Measurements from ENCODE around the gene LPP.

LPP gene

DNA sequence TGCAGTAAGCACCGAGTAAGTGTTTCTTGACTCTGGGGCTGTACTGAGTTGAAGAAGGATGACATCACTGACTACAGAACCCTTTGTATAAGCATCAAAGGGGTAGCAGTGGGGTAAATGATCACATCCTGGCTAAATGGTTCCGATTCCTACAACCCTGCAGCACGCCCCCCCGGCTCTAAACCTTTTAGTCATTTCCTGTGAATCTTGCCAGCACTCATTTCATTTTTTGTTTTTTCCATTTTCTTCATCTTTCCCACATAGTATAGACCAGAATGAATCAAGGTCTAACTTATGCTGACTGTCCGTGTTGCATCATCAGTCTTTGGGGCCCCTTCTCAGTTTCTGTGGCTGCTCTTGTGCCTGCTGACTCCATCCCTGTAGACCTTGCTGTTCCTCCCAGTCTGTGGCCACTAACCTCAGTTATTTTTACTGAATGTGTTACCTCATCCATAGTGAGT, 634.7 kb downstream of the LPP start:
- Mint-ChIP-seq H3K4me1 (no peaks in the 10 kb centered on the region), H3K27ac (no peak overlapping the region), H3K9me3 (no peaks in the 10 kb centered on the region), H3K27me3 (no peaks in the 10 kb centered on the region), H3K4me3 (no peak overlapping the region)
- ATAC-seq (peak; percentile 98), DNase-seq (peak; percentile 69 to 89)

DNA sequence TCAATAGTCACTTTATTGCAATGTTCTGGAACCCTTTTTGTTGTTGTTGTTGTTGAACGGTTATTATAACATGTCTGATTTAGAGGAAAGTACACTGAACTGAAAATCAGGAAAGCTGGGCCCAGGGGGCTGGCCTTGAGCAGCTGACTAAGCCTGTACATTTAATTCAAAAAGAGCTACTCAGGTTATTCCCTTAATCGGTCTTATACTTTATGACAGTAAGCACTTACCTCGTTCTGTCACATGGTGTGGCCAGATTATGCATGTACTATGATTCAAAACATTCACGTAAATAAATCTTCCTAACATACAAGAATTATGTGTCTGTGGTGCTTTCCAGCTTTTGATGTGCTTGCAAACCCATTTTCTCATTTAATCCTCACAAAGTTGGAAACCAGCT, 635.3 kb downstream of the LPP start:
- ATAC-seq: no peak

DNA sequence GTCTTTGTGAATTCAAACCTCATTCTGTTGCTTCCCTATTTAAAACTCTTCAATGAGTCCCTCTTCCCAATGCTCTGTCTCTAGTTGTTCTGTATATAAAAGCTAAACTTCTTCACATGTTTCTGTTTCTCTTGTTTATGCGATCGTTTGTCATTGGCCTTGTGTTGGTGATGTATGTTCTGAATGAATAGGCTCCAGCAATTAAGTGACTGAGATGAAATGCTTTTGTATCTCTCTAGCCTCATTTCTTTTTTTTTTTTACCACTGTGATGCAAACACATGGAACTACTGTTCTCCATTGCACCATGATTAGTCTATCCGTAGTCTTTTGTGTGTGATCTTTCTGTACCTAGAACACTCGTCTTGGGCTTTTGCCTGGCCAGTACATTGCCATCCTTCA, 637.4 kb downstream of the LPP start:
- no peaks in the 10 kb centered on the region for H3K9me3 Mint-ChIP-seq
- H3K27ac Mint-ChIP-seq: no peak overlapping the region
- ATAC-seq (no peak), DNase-seq (no peak)
- H3K4me1 Mint-ChIP-seq: peaks cover 6% of the 10 kb centered on the region
- H3K4me3 Mint-ChIP-seq: no peak overlapping the region
- H3K27me3 Mint-ChIP-seq: no peaks in the 10 kb centered on the region

More for the DNA sequence above, 635.3 kb downstream of the LPP start:
- Mint-ChIP-seq H3K4me3 (no peak overlapping the region), H3K27ac (no peak overlapping the region), H3K4me1 (no peaks in the 10 kb centered on the region), H3K27me3 (no peaks in the 10 kb centered on the region), H3K9me3 (no peaks in the 10 kb centered on the region)
- no peak for DNase-seq

DNA sequence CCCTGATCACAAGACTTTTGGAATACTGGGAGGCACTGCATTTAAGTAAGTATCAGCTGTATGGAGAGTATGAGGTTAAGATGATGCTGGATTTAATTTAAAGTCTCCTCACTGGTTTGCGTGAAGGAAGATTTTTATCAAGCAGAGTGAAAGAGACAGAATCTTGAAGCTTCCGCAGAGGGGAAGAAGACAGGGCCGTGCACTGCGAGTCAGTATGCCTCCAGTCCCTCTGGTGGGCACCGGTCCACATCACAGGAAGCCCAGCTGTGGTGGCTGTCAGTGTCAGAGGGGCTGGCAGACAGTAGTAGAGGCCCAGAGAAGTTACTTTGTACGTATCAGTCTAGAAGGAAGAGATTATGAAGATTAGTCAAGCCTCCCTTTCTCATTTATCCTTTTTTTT, 638.8 kb downstream of the LPP start:
- Mint-ChIP-seq H3K27me3 (no peaks in the 10 kb centered on the region), H3K4me3 (no peak overlapping the region), H3K4me1 (peaks cover 6% of the 10 kb centered on the region), H3K9me3 (no peaks in the 10 kb centered on the region), H3K27ac (peak overlapping the region; percentile 13 to 36)
- no peak for ATAC-seq
- DNase-seq: no peak

GRCh38 chr3:188796122-188796631, 642.2 kb downstream of the LPP start:
- ATAC-seq: no peak
- Mint-ChIP-seq H3K4me1 (peaks cover 6% of the 10 kb centered on the region), H3K27me3 (no peaks in the 10 kb centered on the region), H3K9me3 (no peaks in the 10 kb centered on the region), H3K4me3 (no peak overlapping the region), H3K27ac (no peak overlapping the region)
- DNase-seq: no peak

DNA sequence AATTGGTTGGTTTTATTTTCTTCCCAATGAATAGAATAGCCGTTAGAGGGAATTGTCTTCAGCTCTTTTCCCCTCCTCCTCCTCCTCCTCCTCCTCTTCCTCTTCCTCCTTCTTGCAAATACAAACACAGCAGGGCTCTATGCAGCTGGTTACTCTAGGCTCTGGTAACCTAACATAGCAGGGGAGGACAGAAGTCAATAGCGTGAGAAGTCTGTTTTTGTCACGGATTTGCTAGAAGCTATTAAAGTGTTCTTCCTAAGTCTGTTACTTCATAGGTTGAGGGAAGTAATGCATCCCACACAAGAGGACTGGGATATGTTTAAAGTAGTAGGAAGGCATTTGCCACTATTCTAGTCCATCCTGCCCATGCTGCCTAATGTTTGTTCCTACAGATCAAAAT, 643.1 kb downstream of the LPP start:
- Mint-ChIP-seq H3K4me1 (peaks cover 6% of the 10 kb centered on the region), H3K9me3 (no peaks in the 10 kb centered on the region), H3K27ac (no peak overlapping the region)

DNA sequence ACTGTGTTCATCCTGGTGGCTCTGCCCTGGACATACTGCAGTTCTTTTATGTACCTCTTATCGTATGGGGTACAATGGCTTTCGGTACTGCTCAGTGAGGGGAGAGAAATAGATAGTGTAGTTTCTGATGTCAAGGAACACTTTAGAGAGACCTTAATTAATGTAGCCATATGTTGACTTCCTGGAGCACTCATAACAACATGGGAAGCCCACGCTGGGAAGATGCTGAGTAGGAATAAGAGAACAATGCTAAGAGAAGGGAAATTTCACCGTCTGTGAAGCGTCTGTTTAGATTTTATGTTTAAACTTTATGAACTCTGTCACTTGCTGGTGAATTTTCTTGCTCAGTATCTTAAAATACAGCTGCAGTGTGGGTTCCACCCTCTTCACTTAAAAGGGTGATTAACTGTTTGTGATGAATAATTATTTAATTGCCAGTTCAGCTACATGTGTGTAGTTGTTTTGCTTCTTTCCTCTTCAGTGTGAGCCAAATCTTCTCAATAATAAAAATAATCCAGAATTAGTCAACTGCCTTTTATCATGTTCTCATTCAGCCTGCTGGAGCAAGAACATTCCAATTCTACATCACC, 644.7 kb downstream of the LPP start:
- H3K27me3 Mint-ChIP-seq: no peaks in the 10 kb centered on the region
- peaks cover 6% of the 10 kb centered on the region for H3K4me1 Mint-ChIP-seq
- DNase-seq (no peak), ATAC-seq (no peak)
- H3K4me3 Mint-ChIP-seq: no peak overlapping the region
- no peak overlapping the region for H3K27ac Mint-ChIP-seq
- H3K9me3 Mint-ChIP-seq: no peaks in the 10 kb centered on the region

More for the DNA sequence above, 643.1 kb downstream of the LPP start:
- ATAC-seq (no peak), DNase-seq (no peak)
- Mint-ChIP-seq H3K27me3 (no peaks in the 10 kb centered on the region), H3K4me3 (no peak overlapping the region)

DNA sequence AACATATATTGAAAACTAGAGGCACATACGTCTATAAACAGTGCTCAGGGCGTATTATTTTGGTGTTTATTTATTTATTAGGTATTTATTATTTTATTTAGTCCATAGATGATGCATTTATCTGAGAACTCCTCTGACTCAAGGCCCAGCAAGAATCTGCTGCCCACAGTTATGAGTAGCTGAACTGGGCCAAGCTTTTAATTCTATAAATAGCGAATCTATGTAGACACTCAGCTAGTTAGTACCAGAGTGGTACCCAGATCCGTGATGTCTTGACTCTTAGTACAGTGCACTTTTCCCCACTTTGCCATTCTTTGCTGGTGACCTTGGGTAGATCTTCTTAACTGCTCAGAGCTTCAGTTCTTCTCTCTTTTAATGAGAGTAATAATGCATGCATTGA, 647.4 kb downstream of the LPP start:
- no peaks in the 10 kb centered on the region for H3K4me1 Mint-ChIP-seq
- no peak overlapping the region for H3K4me3 Mint-ChIP-seq
- H3K27me3 Mint-ChIP-seq: no peaks in the 10 kb centered on the region
- DNase-seq (no peak), ATAC-seq (no peak)
- peaks cover 0 to 7% of the 10 kb centered on the region in 2 donors for H3K9me3 Mint-ChIP-seq
- no peak overlapping the region for H3K27ac Mint-ChIP-seq

DNA sequence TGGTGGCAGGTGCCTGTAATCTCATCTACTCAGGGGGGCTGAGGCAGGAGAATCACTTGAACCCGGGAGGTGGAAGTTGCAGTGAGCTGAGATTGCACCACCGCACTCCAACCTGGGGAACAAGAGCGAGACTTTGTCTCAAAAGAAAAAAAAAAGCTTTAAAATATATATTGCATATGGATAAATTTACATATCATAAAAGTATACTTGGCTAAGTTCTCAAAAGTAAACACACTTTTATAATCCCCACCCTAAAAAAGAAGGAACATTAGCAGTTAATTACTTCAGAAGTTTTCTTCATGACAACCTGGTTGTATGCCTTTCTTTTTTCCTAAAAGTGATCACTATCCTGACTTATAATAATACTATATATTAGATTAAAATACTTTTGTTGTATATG, 648.7 kb downstream of the LPP start:
- Mint-ChIP-seq H3K9me3 (peaks cover 11 to 18% of the 10 kb centered on the region in 2 donors), H3K4me3 (no peak overlapping the region), H3K27ac (no peak overlapping the region), H3K27me3 (no peaks in the 10 kb centered on the region), H3K4me1 (no peaks in the 10 kb centered on the region)
- ATAC-seq (no peak), DNase-seq (no peak)

GRCh38 chr3:188807006-188807405, 653.0 kb downstream of the LPP start:
- DNase-seq (no peak), ATAC-seq (no peak)
- Mint-ChIP-seq H3K27ac (no peak overlapping the region), H3K9me3 (peaks cover 27 to 34% of the 10 kb centered on the region in 2 donors), H3K4me3 (no peak overlapping the region), H3K4me1 (no peaks in the 10 kb centered on the region), H3K27me3 (no peaks in the 10 kb centered on the region)

- Mint-ChIP-seq H3K27me3 (no peaks in the 10 kb centered on the region), H3K9me3 (peaks cover 20% of the 10 kb centered on the region in 2 donors), H3K27ac (no peak overlapping the region), H3K4me3 (no peak overlapping the region), H3K4me1 (no peaks in the 10 kb centered on the region)
- ATAC-seq (no peak), DNase-seq (no peak)
These were observed 658.2 kb downstream of the LPP start for GRCh38 chr3:188812198-188812597.

- H3K27me3 Mint-ChIP-seq: no peaks in the 10 kb centered on the region
- DNase-seq: no peak
- no peak overlapping the region for H3K4me3 Mint-ChIP-seq
These were observed 660.6 kb downstream of the LPP start for GRCh38 chr3:188814581-188814980.

DNA sequence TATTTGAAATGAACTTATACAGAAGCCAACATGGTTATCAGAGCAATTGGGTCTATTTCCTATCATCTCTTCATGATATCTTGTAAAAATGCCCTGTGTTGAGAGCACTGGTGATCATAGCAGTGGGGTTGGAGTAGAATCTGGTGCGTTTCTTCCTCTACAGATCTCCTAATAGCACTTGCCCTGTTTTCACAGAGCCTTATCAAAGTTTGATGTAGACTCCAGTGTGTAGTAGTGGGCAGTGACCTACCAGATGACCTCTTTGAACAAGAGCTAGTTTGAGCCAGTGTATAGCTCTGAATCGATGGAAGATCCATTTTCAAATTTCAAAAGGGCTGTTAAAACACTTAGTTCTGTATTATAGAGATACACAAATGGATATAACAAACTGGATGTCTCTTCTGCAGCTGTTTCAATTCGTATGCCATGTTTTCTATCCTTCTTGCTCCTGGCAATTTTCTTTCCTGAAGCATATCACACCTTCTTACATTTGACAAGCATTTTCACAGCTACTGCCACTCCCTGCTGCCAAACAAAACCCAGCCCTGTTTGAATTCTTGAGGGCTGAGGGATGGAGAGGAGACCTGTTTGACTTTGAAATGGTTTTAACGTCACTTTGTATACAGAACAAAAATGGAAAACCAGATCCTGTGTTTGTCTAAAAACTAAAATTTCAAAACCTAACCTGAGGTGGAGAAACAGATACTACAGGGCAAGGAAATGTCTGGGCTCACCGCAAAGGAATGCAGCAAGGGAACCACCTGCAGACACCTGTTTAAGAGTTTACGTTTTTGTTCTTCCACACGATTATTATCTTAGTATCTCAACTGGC, 663.4 kb downstream of the LPP start:
- ATAC-seq (no peak), DNase-seq (no peak)
- H3K4me3 Mint-ChIP-seq: no peak overlapping the region
- no peaks in the 10 kb centered on the region for H3K9me3 Mint-ChIP-seq
- H3K4me1 Mint-ChIP-seq: no peaks in the 10 kb centered on the region
- no peak overlapping the region for H3K27ac Mint-ChIP-seq
- H3K27me3 Mint-ChIP-seq: no peaks in the 10 kb centered on the region

More at GRCh38 chr3:188814581-188814980, 660.6 kb downstream of the LPP start:
- ATAC-seq: no peak
- H3K4me1 Mint-ChIP-seq: no peaks in the 10 kb centered on the region
- peaks cover 4 to 8% of the 10 kb centered on the region in 2 donors for H3K9me3 Mint-ChIP-seq
- H3K27ac Mint-ChIP-seq: no peak overlapping the region

DNA sequence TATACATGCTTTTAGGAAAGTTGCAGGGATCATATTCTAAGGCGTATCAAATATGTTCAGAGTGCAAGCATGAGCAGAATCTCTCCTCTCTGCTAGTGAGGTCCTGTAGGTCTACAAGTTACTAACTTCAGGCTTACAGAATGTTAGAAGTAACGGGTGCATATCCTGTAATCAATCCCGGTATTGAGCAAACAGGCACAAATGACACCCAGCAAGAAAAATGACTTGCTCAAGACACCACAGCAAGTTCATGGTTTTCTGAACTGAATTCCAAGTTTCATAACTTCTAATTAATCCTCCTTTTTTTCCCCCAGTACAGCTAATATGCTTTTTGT, 663.9 kb downstream of the LPP start:
- no peak overlapping the region for H3K4me3 Mint-ChIP-seq
- H3K27me3 Mint-ChIP-seq: no peaks in the 10 kb centered on the region
- DNase-seq (no peak), ATAC-seq (no peak)
- no peak overlapping the region for H3K27ac Mint-ChIP-seq
- H3K4me1 Mint-ChIP-seq: no peaks in the 10 kb centered on the region
- H3K9me3 Mint-ChIP-seq: no peaks in the 10 kb centered on the region

DNA sequence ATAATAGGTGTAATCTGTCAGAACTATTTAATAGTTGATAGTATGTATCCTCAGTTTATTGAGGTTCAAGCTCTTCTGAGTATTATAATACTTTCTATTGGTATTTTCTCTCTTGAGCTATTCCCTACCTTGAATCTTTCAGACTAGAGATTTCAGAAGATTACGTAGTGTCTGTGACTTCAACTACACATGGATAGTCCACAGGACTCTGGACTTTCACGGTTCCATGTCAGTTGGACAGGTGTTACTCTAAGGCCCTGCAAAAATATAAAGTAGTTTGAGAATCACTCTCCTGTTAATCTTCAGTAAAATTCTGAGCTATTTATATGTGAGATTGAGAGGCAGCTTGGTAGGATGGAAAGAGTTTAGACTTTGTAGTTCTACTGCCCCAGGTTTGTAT, 664.3 kb downstream of the LPP start:
- Mint-ChIP-seq H3K4me1 (no peaks in the 10 kb centered on the region), H3K9me3 (no peaks in the 10 kb centered on the region), H3K4me3 (no peak overlapping the region), H3K27ac (no peak overlapping the region), H3K27me3 (no peaks in the 10 kb centered on the region)
- ATAC-seq (no peak), DNase-seq (no peak)

DNA sequence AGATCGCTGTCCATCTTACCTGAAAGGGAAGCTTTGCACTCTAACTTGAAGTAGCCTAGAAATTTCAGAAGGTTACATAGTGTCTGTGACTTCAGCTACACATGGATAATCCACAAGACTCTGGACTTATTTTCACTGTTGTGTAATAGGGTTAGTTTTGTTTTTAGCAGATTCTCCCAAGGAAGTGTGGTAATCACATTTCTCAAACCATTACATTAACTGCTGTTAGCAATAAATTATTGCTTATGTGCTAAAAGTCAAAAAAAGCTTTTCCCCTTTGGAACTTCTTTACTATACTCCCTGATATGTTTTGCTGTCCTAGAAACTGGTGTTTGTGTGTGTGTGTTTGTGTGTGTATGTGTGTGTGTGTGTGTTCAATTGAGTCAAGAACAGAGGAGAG, 666.0 kb downstream of the LPP start:
- DNase-seq: no peak
- no peak for ATAC-seq
- Mint-ChIP-seq H3K4me1 (no peaks in the 10 kb centered on the region), H3K27ac (no peak overlapping the region), H3K9me3 (no peaks in the 10 kb centered on the region), H3K4me3 (no peak overlapping the region), H3K27me3 (no peaks in the 10 kb centered on the region)
